H1 (cell line): ENCODE results near the gene LCN6.

Source experiments
- BRCA1 ChIP-seq: IDR thresholded peaks from 2 replicates; pipeline ENCODE4 v1.6.1; 2012; ENCODE audit warnings: low read depth, low read length, improper control_type of control experiment
- CTCF ChIP-seq, 3 experiments: IDR thresholded peaks; 1 replicate in 2 of 3; 2 replicates in 1 of 3; pipeline versions ENCODE4 v1.5.1 to v1.6.1; 2011; ENCODE audit warnings: low read length in 3 of 3, mild to moderate bottlenecking in 3 of 3, inconsistent platforms in 2 of 3, low read depth in 1 of 3, moderate library complexity in 1 of 3; ENCODE audit not compliant: insufficient read depth in 1 of 3; ENCODE audit errors: control extremely low read depth in 1 of 3
- EZH2 ChIP-seq: fragments of 200-600 bp; sonication (generic); IDR thresholded peaks from 2 replicates; pipeline ENCODE4 v1.7.1; 2012; ENCODE audit warnings: low read depth, mild to moderate bottlenecking, moderate library complexity, low read length, inconsistent platforms; ENCODE audit not compliant: severe bottlenecking
- GABPA ChIP-seq: IDR thresholded peaks from 2 replicates; pipeline ENCODE4 v1.6.1; 2011; ENCODE audit warnings: mild to moderate bottlenecking, low read length, moderate library complexity, borderline replicate concordance; ENCODE audit not compliant: insufficient read depth

- no peak for TF ChIP-seq EZH2
- TF ChIP-seq GABPA, result no peak
- TF ChIP-seq CTCF (IDR thresholded peaks at IDR 0.05; ENCODE audit: control extremely low read depth in 1 of 3, insufficient read depth in 1 of 3, low read depth in 1 of 3, low read length in 3 of 3), result no peak
- no peak for TF ChIP-seq BRCA1
Measured at GRCh38 chr9:136759001-136759400, 10.7 kb upstream of the LCN6 start.
